Trophoblast cell (in vitro differentiated cells and primary cell): ENCODE data around the gene ACVRL1.

Experiments
- DNase-seq, 2 donors: peaks; one replicate each; pipeline ENCODE4 v3.0.0-alpha.2; 2016
- H2AFZ ChIP-seq: 2 replicates; pipeline ENCODE4 v1.6.1; 2013; ENCODE audit warnings: low read length, moderate library complexity, mild to moderate bottlenecking; ENCODE audit not compliant: insufficient read depth, poor library complexity
- H2AK5ac ChIP-seq: 2 replicates; pipeline ENCODE4 v1.6.1; 2013; ENCODE audit warnings: mild to moderate bottlenecking, low read length
- H2BK120ac ChIP-seq: 2 replicates; pipeline ENCODE4 v1.6.1; 2013; ENCODE audit warnings: low read length, mild to moderate bottlenecking, moderate library complexity; ENCODE audit not compliant: insufficient read depth, poor library complexity
- H2BK12ac ChIP-seq: 2 replicates; pipeline ENCODE4 v1.6.1; 2013; ENCODE audit warnings: mild to moderate bottlenecking, low read length, moderate library complexity
- H2BK5ac ChIP-seq: 2 replicates; pipeline ENCODE4 v1.6.1; 2013; ENCODE audit warnings: low read length, low read depth, moderate library complexity, mild to moderate bottlenecking; ENCODE audit not compliant: poor library complexity
- H3K14ac ChIP-seq: 2 replicates; pipeline ENCODE4 v1.6.1; 2013; ENCODE audit warnings: mild to moderate bottlenecking, low read length
- H3K18ac ChIP-seq: 2 replicates; pipeline ENCODE4 v1.6.1; 2013; ENCODE audit warnings: mild to moderate bottlenecking, low read length
- H3K23ac ChIP-seq: 2 replicates; pipeline ENCODE4 v1.6.1; 2013; ENCODE audit warnings: low read length
- H3K27ac ChIP-seq: 2 replicates; pipeline ENCODE4 v1.5.1; 2013; ENCODE audit warnings: low read depth, mild to moderate bottlenecking, inconsistent platforms, low read length, moderate library complexity
- H3K27me3 ChIP-seq: 2 replicates; pipeline ENCODE4 v1.6.1; 2013; ENCODE audit warnings: inconsistent platforms, mild to moderate bottlenecking, low read length, moderate library complexity; ENCODE audit not compliant: insufficient read depth
- H3K36me3 ChIP-seq, 2 experiments: 1 replicate in 1 of 2; 2 replicates in 1 of 2; pipeline ENCODE4 v1.6.1; 2013; ENCODE audit warnings: low read length in 2 of 2, mild to moderate bottlenecking in 2 of 2, moderate library complexity in 1 of 2; ENCODE audit not compliant: insufficient read depth in 2 of 2, control insufficient read depth in 1 of 2
- H3K4ac ChIP-seq: 2 replicates; pipeline ENCODE4 v1.6.1; 2013; ENCODE audit warnings: low read depth, mild to moderate bottlenecking, low read length, moderate library complexity
- H3K4me1 ChIP-seq, 2 experiments: 1 replicate in 1 of 2; 2 replicates in 1 of 2; pipeline ENCODE4 v1.6.1; 2013; ENCODE audit warnings: low read length in 2 of 2, mild to moderate bottlenecking in 2 of 2, moderate library complexity in 1 of 2; ENCODE audit not compliant: insufficient read depth in 2 of 2, control insufficient read depth in 1 of 2
- H3K4me2 ChIP-seq: 2 replicates; pipeline ENCODE4 v1.6.1; 2013; ENCODE audit warnings: inconsistent platforms, mild to moderate bottlenecking, low read length, moderate library complexity
- H3K4me3 ChIP-seq: 2 replicates; pipeline ENCODE4 v1.5.1; 2013; ENCODE audit warnings: mild to moderate bottlenecking, low read depth, low read length, inconsistent platforms
- H3K79me1 ChIP-seq: one replicate; pipeline ENCODE4 v1.6.1; 2013; ENCODE audit warnings: low read length
- H3K79me2 ChIP-seq: 2 replicates; pipeline ENCODE4 v1.6.1; 2013; ENCODE audit warnings: low read length, mild to moderate bottlenecking; ENCODE audit not compliant: control insufficient read depth, insufficient read depth, poor library complexity
- H3K9ac ChIP-seq: 2 replicates; pipeline ENCODE4 v1.6.1; 2013; ENCODE audit warnings: mild to moderate bottlenecking, low read length
- H3K9me3 ChIP-seq: 2 replicates; pipeline ENCODE4 v1.6.1; 2013; ENCODE audit warnings: low read depth, mild to moderate bottlenecking, control low read depth, inconsistent platforms, low read length; ENCODE audit not compliant: insufficient read depth
- H4K12ac ChIP-seq: 2 replicates; pipeline ENCODE4 v1.6.1; 2013; ENCODE audit warnings: low read depth, mild to moderate bottlenecking, low read length, moderate library complexity
- H4K8ac ChIP-seq: 2 replicates; pipeline ENCODE4 v1.6.1; 2013; ENCODE audit warnings: low read depth, mild to moderate bottlenecking, low read length, moderate library complexity
- H4K91ac ChIP-seq: one replicate; pipeline ENCODE4 v1.6.1; 2013; ENCODE audit warnings: low read depth, mild to moderate bottlenecking, low read length, moderate library complexity
- WGBS: extraction: QIAGEN DNeasy Blood & Tissue Kit; methylation state at CpG from one replicate; pipeline ENCODE4 v1.1.7; 2013; ENCODE audit warnings: missing lambda C conversion rate; ENCODE audit not compliant: insufficient read length, insufficient coverage; ENCODE audit errors: extremely low coverage; 5-methylcytosine and 5-hydroxymethylcytosine counted together

Gene ACVRL1

GRCh38 chr12:51917746-51918453 is 10.6 kb downstream of the ACVRL1 start:
- Histone ChIP-seq H3K9me3 (no peaks in the 10 kb centered on the region), H2BK120ac (no peak overlapping the region), H3K36me3 (no peaks in the 10 kb centered on the region), H4K8ac (no peak overlapping the region), H3K4me2 (no peak overlapping the region), H3K4me1 (no peaks in the 10 kb centered on the region), H3K4me3 (no peak overlapping the region), H2AFZ (no peak overlapping the region), H3K4ac (no peak overlapping the region), H4K12ac (no peak overlapping the region), H3K79me1 (no peaks in the 10 kb centered on the region), H3K27ac (no peak overlapping the region), H3K23ac (no peak overlapping the region), H2BK5ac (no peak overlapping the region), H3K18ac (no peak overlapping the region), H3K79me2 (no peaks in the 10 kb centered on the region), H4K91ac (no peak overlapping the region), H3K27me3 (no peaks in the 10 kb centered on the region), H2BK12ac (no peak overlapping the region), H3K9ac (no peak overlapping the region), H3K14ac (no peak overlapping the region), H2AK5ac (no peak overlapping the region)
- no CpG with 5 or more reads among the region's 16 CpGs for WGBS
- DNase-seq: no peak

- no peak overlapping the region for H2AFZ ChIP-seq
- H2BK12ac ChIP-seq: no peak overlapping the region
- no CpG with 5 or more reads among the region's 2 CpGs for WGBS
- H3K36me3 ChIP-seq: no peaks in the 10 kb centered on the region
- no peaks in the 10 kb centered on the region for H3K79me2 ChIP-seq
- no peak overlapping the region for H2AK5ac ChIP-seq
- H4K12ac ChIP-seq: no peak overlapping the region
- H3K79me1 ChIP-seq: peaks cover 4% of the 10 kb centered on the region
- H4K91ac ChIP-seq: no peak overlapping the region
- H3K4ac ChIP-seq: no peak overlapping the region
- H3K14ac ChIP-seq: no peak overlapping the region
- no peak overlapping the region for H3K4me3 ChIP-seq
- no peaks in the 10 kb centered on the region for H3K9me3 ChIP-seq
- no peak overlapping the region for H2BK120ac ChIP-seq
- H3K4me2 ChIP-seq: no peak overlapping the region
- H3K4me1 ChIP-seq: peaks cover 3 to 6% of the 10 kb centered on the region in 2 experiments
- H3K23ac ChIP-seq: no peak overlapping the region
- H2BK5ac ChIP-seq: no peak overlapping the region
- no peak overlapping the region for H4K8ac ChIP-seq
- no peak overlapping the region for H3K18ac ChIP-seq
- no peak overlapping the region for H3K27ac ChIP-seq
- H3K9ac ChIP-seq: no peak overlapping the region
- no peaks in the 10 kb centered on the region for H3K27me3 ChIP-seq
- DNase-seq: no peak
These were observed 12.7 kb downstream of the ACVRL1 start for GRCh38 chr12:51920046-51920445.

GRCh38 chr12:51921017-51921725 is 13.9 kb downstream of the ACVRL1 start:
- no peak for DNase-seq
- no peaks in the 10 kb centered on the region for H3K9me3 ChIP-seq
- H4K91ac ChIP-seq: no peak overlapping the region
- no peak overlapping the region for H2BK120ac ChIP-seq
- no peak overlapping the region for H3K18ac ChIP-seq
- H3K79me1 ChIP-seq: peaks cover 7% of the 10 kb centered on the region
- H4K8ac ChIP-seq: no peak overlapping the region
- no peaks in the 10 kb centered on the region for H3K36me3 ChIP-seq
- H3K9ac ChIP-seq: no peak overlapping the region
- no peak overlapping the region for H3K23ac ChIP-seq
- WGBS: no CpG with 5 or more reads among the region's 7 CpGs
- no peak overlapping the region for H3K4ac ChIP-seq
- no peak overlapping the region for H4K12ac ChIP-seq
- H3K27me3 ChIP-seq: no peaks in the 10 kb centered on the region
- H2AFZ ChIP-seq: no peak overlapping the region
- H3K4me2 ChIP-seq: no peak overlapping the region
- H3K27ac ChIP-seq: no peak overlapping the region
- no peak overlapping the region for H3K4me3 ChIP-seq
- H2BK12ac ChIP-seq: no peak overlapping the region
- H3K4me1 ChIP-seq: peaks cover 8 to 12% of the 10 kb centered on the region in 2 experiments
- H3K79me2 ChIP-seq: no peaks in the 10 kb centered on the region
- no peak overlapping the region for H2BK5ac ChIP-seq
- no peak overlapping the region for H3K14ac ChIP-seq
- no peak overlapping the region for H2AK5ac ChIP-seq

GRCh38 chr12:51922146-51922545 is 14.8 kb downstream of the ACVRL1 start:
- Histone ChIP-seq H3K4me1 (peaks cover 8 to 15% of the 10 kb centered on the region in 2 experiments), H4K91ac (no peak overlapping the region), H3K4me2 (no peak overlapping the region), H3K9me3 (no peaks in the 10 kb centered on the region), H2AFZ (no peak overlapping the region), H2BK120ac (no peak overlapping the region), H2BK5ac (no peak overlapping the region), H3K36me3 (no peaks in the 10 kb centered on the region), H3K18ac (no peak overlapping the region), H3K27me3 (no peaks in the 10 kb centered on the region), H3K79me1 (peaks cover 7% of the 10 kb centered on the region), H3K23ac (no peak overlapping the region), H3K79me2 (no peaks in the 10 kb centered on the region), H3K4ac (no peak overlapping the region), H3K27ac (no peak overlapping the region), H4K8ac (no peak overlapping the region), H2AK5ac (no peak overlapping the region), H2BK12ac (no peak overlapping the region), H4K12ac (no peak overlapping the region), H3K4me3 (no peak overlapping the region), H3K14ac (no peak overlapping the region), H3K9ac (no peak overlapping the region)
- DNase-seq: no peak
- no CpG with 5 or more reads among the region's 2 CpGs for WGBS
